Dedifferentiated amniotic fluid mesenchymal stem cell (primary cell): ENCODE measurements around the gene NOTCH1.

Experiments used
- DNase-seq: peaks from one replicate; pipeline ENCODE4 v3.0.0-alpha.2; 2016; ENCODE audit errors: extremely low spot score

NOTCH1 gene

DNA sequence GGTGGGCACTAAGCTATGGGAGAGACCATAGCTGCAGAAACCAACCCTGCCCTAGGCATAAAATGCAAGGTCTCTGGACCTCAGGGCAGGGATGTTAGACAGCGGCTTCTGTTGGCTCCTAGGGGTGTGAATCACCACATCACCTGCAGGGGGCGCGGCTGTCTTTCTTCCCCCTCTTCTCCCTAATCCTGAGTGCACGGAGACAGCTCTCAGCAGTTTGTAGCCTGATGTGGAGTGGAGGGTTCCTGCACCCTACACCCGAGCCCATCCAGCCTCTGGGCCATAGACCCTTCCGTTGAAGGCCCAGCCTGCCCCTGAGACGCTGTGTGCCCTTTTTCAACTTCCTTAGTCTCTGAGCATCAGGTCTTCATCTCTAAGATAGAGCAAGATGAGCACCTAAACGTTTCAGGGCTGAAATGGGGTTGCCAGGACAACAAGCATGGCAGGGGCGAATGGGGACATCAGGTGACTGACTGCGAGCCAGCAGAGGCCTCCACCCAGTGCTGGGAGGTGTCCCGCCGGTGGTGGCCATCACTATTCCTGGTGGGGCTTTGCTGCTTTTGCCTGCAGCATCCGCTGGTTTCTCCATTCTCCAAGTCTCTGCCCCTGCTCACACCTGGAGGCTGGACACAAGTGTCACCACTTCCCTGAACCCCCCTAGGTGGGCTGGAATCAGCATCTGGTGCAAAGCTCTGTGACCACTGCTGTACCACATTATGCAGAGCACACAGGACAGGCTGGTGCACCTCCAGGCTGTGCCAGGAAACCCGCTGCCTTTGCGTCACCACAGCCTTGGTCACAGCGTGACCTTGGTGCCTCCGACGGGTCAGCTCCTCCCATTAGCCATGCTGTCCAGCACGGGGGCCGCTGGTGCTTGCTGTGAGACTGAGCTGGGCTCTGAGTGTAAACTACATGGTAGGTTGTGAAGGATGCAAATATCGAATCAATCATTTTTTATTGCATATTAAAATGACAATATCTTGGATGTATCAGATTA lies 60.5 kb downstream of the NOTCH1 start:
- peak; percentile 58 for DNase-seq

GRCh38 chr9:136484153-136485048 lies 61.4 kb downstream of the NOTCH1 start:
- DNase-seq, result no peak

DNA sequence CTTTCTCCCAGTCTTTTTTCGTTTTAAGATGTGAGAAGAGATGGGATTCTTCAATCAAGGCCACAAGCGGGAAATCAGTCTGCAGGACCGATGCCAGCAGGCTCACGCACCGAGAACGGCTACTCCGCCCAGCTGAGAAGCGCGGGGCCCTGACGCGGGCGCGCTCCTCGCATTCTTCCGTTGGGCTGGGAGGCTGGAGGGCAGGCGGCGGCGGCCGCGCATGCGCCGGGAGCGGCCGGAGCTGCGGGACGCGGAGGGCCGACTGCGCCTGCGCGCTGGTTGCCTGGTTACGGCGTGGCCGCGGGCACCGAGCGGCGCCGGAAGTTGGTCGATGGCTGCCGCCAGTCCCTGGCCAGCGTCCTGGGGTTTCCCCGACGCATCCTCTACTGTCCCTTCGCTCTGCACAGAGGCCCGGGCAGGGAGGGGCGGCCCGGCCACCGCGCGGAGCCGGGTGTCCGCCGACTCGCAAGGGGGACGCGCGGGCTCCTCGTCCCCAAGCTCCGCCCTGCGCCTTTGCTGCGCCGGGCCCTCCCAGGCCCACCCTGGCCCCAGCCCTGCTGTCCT lies 62.2 kb downstream of the NOTCH1 start:
- DNase-seq, result peak; percentile 87

DNA sequence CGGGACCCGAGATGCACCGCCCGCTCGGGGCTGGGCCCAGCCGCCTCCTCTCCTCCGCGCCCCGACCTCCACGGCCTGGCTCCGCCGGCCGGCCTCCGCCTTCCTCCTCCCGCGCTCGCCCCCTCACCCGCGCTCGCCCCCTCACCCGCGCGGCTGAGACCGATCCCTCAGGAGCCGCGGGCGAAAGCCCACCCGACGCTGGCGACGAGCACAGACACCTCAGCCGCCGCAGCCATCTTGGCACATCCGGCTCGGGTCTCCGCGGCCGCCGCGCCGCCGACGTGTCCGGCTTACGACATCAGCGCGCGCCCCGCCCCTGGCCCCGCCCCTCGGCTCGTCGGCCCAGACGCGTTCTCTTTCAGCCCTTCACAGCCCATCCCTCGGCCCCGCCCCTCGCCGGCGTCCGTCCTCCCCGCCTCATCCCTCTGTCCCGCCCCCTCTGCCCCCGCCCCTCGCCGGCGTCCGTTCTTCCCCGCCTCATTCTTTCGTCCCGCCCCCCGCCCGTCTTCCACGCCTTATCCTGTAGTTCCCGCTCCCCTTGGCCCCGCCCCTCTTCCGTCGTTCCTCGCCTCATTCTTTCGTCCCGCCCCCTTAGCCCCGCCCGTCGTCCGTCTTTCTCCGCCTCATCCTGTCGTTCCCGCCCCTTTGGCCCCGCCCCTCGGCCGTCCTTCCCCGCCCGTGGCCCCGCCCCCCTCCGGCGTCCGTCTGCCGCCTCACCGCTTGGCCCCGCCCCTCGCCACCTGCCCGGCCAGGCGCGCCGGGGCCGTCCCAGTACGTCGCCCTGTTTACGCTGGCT lies 62.9 kb downstream of the NOTCH1 start, which contains the start of gene SEC16A:
Gene SEC16A (minus strand): TSS at position 248 of the 796 bp plus-strand sequence. CDS start 5,425 bp downstream, outside the sequence.
- DNase-seq, result peak; percentile 98

DNA sequence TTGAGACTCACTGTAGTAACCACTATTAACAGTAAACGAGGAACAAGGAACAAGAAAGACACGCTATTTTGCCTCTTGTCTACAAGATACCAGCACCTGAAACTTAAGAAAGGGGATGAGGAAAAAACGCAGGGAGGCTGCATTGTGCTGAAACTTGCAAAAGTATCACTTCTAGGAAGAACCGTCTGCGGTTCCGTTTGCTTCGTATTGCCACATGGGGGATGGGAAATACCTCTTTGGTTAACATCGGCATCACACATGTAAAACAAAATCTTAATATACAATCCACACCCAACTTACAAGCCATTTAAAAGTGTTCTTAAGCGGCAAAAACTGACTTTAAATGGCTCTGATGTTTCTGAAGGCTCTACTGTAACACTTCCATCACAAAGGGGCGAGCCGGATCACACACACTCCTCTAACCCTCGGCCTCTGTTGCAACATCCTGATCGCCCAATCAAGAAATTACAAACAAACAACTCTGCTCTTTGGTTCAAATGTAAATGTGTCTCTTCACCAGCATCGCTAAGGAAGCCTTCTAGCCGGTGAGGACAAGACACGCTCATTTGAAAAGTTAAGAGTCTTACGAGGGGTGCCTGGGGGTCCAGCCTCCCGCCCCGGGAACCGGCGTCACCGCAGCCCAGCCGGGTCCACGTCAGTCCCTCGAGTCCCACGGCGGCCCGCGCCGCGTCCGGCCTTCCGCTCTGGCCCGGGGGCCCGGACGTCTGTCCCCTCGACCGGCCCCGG lies 63.6 kb downstream of the NOTCH1 start:
- DNase-seq, result peak; percentile 26

GRCh38 chr9:136481558-136481957 lies 64.3 kb downstream of the NOTCH1 start:
- no peak for DNase-seq

DNA sequence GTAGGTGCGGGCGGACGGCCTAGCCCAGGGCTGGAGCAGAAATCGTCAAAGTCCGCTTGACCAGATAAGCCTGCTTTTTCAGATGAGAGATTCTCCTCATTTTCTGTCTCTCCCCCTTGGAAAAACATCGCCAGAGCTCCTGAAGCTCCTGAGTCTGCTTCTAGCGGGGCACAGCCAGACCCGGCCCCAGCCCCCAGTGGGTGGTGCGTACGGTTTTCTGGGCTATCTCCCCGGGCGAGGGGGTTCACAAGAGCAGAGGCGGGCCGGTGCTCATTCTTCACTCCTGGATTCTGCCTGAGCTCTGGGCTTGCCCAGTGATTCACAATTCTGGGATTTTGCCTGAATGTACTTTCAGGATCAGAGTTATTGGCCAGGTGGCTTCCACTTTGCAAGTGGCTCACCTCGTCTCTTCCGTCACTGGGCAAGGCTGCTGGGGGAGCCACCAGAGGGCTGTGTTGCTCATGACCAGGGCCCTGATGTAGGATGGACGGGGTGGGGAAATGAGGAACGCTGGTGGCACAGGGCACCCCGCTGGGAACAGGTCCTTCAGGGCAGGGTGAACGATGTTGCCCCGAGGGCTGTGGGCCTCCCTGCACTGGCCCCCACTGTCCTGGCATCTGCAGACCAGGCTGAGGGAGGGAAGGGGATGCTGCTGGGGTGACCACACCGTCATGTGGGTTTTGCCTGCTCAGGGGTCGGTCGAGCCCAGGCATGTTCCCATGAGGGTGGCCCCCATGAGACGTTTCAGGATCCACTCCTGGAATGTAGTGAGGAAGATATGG lies 69.3 kb downstream of the NOTCH1 start:
- DNase-seq, result no peak

GRCh38 chr9:136474974-136475865 lies 70.6 kb downstream of the NOTCH1 start:
- no peak for DNase-seq

DNA sequence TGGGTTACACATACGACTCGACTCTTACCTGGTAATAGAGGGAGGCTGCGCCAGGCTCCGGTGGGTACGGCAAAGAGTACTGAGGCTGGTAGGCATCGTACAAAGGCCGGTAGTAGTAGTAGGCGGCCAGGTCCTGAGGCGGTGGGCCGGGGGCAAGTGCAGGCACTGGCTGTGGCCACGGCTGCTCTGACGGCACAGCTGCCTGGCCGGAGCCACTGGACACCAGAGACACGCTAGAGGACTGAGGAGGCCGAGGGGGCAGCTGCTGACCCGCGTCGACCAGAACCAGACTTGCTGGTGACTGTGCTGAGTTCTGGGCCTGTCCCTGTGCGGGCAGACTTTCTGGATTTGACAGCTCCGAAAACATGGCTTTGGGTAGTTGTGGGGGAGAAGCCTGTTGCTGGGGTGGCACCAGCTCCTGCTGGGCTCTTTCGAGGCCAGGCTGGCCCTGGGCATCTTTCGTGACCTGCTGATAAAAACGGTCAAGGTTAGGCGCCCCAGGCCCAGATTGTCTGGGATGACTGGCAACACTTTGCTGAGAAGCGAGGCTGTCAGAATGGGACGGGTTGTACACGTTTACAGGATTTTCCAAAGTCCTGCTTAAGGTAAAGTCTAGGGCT lies 71.7 kb downstream of the NOTCH1 start:
- no peak for DNase-seq

GRCh38 chr9:136473354-136473721 lies 72.5 kb downstream of the NOTCH1 start:
- DNase-seq, result no peak

DNA sequence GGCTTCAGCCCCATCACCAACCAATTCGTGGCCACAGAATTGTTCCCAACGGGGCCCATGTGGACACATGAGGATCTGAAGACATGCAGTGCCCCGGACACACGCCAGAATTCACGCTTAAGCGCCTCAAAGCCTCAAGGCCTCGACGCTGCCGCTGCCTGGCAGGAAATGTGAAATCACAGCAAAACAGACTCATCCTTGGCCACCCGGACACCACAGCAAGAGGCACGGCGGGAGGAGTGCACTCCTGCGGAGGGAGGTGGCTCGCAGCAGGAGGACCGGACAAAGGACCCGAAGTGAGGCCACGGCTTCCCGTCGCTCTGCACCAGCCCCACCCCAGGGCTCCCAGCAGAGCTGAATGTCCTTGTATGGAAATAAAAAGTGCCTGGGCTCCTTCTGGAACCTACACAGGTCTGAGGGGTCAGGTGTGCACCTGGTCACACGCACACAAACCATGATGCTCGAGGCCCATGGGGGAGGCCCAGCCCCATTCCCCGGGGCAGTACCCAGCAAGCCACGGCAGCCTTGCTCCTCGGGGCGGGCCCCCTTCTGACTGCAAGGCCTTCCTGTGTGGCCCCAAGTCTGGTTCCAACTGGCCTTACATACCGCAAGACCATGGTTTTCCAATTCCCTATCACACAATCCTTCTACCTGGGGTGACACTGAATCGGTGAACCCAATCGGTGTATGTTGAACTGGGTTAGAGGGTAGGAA lies 73.1 kb downstream of the NOTCH1 start:
- no peak for DNase-seq

DNA sequence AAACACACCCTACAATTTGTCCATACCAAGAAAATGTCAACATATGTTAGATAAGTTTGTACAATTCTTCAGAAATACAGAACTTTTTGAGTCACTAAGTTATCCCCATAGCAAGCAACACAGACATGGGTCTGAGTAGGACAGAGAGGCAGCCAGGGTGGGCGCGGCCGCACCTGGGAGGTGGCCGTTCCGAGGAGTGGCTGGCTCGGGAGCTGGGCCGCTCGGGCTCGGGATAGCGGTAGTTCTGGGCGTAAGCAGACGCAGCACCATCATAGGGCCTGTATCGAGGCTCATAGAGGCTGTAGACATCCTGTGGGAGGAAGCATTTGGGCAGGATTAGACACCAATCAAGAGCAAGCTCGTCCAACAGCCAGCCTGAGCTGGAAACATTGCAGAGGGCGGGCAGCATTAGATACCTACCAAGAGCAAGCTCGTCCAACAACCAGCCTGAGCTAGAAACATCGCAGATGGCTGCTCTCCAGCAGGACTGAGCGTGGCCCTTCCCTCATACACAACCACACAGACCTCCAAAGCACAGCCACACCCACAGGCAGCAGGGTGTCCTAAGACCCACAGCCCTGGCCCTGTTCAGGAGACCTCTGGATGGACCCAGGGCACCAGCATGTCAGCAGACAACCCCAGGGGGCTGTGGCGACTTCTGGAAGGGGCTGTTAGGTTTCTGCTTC lies 73.9 kb downstream of the NOTCH1 start:
- DNase-seq, result no peak

DNA sequence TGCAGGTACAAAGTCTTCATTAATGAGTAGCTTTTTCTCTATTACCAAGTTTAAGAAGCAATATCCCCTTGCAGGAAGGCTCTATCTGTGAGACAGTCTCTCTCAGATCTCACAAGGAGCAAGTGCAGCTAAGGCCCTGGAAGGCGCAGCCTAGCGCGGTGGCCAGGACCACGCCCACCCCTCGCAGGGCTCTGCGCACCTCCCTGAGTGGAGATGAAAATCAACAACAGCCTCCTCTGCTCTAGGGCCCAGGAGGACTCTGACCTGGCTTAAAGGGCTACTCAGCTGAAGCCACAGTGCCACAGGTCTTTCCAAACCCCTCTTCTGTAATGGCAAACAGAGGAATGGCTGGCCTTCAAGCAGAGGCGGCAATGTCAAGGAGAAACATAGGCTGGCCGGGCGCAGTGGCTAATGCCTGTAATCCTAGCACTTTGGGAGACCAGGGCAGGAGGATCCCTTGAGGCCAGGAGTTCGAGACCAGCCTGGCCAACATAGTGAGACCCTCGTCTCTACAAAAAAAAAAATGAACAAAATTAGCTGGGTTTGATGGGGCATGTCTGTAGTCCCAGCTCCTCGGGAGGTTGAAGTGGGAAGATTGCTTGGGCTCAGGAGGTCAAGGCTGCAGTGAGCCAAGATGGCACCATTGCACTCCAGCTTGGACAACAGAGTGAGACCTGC lies 74.9 kb downstream of the NOTCH1 start:
- DNase-seq, result no peak

DNA sequence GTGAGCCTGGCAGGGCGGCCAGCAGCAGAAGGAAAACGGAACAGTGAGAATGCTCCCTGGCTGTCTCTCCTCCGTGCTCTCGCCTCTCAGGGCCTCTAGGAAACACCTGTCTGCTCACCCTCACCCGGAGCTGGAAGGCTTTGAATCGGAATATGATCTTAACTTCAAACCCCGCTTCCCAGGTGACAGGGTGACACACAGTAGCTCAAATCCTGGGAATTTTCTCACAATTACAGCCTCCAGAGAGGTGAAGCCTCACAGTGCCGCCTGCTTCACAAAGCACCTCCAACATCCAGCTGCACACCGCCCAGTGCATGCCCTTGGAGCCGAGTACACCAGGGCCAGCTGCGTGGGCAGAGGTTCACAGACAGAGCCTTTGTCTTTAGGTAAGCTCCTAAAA lies 75.5 kb downstream of the NOTCH1 start:
- no peak for DNase-seq

DNA sequence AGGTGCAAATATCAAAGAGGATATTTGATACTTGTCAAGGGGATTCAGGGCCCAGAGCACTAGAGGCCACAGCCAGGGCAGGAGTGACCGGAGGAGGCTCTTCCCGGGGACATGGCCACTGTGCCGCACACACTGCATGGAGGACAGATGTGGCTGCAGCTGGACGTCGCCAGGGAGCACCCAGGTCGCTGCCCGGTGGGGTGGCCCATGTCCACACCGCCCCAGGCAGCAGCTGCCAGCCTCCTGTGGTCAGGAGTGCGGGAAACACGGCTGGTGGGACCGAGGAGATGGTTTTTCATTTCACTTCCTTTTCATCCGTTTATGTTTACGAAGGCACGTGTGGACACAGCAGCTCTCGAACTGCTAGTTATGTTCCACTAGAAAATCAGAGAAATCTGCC lies 78.1 kb downstream of the NOTCH1 start:
- no peak for DNase-seq

GRCh38 chr9:136466155-136466541 lies 79.7 kb downstream of the NOTCH1 start:
- DNase-seq, result no peak
